HG02938 (cell line): ENCODE results near the gene SMAD3.

Experiments used
- ATAC-seq: cut with Tn5 transposase; IDR thresholded peaks from one replicate; pipeline ENCODE4 v1.9.1; 2021; ENCODE audit warnings: mild to moderate bottlenecking, moderate library complexity; ENCODE audit not compliant: unreplicated experiment

SMAD3 gene

DNA sequence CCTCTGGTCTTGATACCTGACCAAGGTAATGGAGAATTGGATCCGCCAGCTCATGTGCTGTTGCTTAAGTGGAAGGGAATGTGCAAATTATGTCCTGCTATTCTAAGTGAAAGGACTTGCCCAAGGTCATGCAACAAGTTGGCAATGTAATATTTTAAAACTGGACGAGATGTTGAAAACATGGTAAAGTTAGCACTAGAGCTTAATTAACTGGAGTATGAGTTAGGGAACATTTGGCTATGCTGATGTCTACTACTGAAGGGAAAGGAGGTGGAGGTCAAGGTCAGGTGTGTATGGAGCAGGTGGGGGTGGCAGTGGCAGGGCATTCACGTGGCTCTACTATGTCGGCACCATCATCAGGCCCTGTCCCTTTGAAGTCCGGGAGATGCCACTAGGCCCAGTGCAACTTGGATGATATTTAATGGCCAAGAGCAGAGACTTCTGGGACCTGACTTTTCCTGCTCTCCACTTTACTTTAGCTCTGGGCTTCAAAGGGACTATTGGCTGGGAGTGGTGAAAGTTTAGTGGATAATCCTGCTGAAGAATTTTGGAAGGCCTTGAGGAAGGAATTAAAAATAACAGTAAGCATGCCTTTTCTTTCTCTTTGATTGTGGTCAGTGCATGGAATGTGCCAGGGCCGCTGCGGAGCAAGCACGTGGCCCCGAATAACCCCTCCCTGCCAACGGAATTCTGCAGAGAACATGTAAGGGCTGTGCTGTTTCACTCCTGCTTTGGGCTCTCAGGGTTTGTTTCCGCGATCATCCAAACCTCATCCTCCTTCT, 14.9 kb downstream of the SMAD3 start:
- ATAC-seq: no peak

GRCh38 chr15:67080900-67081431, 15.6 kb downstream of the SMAD3 start:
- peak; percentile 38 for ATAC-seq

DNA sequence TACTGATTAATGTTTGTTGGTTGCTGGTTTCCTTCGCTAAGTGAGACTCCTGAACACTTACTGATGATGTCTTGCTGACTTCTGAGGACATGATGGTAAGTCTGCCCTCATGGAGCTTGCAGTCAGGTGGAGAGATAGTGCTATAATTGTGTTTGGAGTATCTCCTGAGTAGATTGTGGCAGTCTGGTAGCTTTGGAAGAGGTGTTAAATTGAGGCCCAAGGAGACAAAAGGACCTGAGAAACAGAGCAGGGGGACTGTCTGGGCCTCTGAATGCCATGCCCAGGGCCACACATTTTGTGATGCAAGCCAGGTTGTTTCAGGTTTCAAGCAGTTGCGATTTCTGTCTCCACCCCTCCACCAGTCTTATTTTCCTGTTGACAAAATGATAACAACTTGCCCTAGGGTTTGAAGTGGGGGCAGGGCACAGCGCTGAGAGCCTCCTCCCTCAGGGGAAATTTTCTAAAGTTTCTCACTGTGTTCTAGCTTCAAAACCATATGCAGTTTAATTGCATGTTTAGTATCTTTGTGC, 16.7 kb downstream of the SMAD3 start:
- ATAC-seq: no peak

GRCh38 chr15:67083135-67083762, 17.8 kb downstream of the SMAD3 start:
- no peak for ATAC-seq

GRCh38 chr15:67084561-67084960, 19.2 kb downstream of the SMAD3 start:
- ATAC-seq: no peak

GRCh38 chr15:67085237-67085817, 19.9 kb downstream of the SMAD3 start:
- no peak for ATAC-seq

DNA sequence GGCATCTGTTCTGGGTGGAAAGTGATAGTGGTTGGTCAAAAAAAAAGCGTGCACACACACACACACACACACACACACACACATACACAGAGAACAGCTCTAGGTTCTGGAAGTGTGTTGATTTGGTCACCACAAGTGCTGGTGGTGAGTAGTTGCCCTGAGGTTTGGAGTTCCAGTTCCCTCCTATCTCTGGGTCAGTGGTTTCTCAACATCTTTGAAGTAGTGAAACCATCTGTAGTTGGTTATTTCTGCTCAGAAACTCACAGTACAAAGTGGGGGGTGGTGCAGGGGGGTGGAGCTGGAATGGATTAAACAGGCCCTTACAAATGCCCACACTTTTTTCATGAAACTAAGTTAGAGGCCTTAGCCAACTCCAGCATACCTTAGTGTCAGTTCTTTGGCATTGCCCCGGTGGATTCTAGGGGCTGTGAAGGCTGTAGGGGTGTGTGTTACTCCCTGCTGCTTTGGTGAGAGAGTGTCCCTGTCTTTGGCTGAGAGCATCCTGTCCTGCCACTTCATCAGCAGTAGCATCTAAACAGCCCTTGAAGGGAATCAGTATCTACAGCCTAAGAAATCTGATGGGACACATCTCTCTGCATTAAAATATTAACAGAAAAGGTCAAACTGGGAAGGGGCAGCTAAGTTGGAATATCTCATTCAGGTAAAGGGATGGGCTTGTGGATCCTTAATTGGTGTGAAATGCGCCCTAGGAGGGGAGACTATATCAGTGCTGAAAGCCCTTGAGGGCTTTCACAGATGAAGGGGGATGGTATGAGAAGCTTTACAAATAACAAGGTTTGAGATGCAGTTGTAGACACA, 20.6 kb downstream of the SMAD3 start:
- peak; percentile 41 for ATAC-seq

DNA sequence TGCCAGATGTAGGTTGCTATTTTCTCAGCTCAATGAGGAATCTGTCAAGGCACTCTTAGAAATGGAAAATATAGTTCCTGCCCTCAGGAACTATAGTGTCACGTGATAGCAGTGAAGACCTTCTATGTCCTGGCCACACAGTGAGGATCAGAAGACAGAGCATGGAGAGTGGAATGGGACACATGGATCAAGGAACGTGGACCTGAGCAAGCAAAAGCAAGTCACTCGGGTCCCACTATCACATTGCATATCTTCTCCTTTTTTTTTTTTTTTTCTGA, 21.2 kb downstream of the SMAD3 start:
- no peak for ATAC-seq

DNA sequence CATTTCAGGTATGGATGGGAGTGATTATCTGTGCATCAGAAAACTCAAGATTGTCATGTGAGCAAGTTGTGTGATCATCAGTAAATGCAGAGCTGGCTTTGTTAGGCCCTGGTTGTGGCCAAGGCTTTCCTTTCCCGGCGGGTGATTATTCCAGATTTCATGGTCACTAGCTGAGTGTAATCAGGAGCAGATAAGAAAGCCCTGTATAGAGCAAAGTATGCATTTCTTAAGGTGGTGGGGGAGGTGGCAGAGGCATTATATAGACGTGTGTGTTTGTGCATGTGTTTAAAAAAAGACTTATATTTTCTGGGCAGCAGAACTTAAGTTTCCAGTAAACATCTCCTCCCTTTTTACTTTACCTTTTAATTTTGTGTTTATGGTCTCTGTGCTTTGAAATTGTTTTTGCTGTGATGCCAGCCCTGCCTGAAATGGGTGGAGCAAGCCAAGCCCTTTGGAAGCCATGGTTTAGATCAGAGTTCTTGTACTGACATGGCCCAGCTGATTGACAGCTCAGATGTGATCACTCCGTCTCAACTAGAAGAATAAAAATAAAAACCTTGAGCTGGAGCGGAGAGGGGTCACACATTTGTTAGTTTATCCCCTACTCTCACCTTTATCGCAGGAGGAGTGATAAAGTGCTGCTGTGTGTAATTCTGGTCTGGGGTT, 22.2 kb downstream of the SMAD3 start:
- no peak for ATAC-seq

- ATAC-seq: no peak
Measured at GRCh38 chr15:67089217-67090193, 24.1 kb downstream of the SMAD3 start.

- no peak for ATAC-seq
Measured at GRCh38 chr15:67090297-67091070, 25.1 kb downstream of the SMAD3 start.

DNA sequence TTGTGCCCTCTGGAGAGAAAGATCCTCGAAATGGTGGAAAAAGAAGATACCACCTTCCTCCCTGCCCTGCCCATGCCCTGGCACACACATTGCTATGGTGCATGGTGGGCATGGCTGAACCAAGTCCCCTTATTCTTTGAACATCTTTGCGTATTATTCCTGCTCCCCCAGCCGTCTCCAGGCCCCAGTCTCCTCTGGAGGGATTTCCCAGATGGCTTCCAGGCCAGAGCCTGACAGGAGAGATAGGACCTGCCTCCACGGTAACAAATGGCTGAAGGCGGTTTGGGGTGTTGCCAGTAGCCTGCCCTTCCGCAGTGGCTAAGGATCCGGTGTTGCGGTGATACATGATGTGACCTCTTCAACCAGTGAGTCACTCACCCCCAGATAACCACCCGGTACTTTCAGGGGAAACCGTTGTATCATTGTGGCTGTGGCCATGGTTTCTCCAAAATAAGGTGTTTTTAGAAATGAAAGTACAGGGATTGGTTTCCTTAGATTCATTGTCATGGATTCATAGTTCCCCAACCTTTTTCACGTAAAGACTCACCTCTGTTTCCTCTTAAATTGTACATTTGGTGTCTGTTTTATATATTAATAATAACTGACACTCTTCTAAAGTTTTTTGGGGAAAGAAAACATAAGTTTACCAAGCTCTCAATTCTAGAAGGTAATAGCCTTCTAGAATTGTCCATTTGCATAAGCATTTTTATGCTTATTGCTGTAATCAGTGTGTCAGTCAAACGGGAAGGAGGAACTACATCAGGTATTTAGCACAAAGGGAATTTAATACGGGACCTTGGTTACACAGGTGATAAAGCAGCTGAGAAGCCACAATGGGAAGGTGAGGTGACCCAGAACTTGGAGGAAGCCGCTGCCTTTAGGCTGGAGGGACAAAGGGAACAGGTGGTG, 25.9 kb downstream of the SMAD3 start:
- peak; percentile 74 for ATAC-seq

DNA sequence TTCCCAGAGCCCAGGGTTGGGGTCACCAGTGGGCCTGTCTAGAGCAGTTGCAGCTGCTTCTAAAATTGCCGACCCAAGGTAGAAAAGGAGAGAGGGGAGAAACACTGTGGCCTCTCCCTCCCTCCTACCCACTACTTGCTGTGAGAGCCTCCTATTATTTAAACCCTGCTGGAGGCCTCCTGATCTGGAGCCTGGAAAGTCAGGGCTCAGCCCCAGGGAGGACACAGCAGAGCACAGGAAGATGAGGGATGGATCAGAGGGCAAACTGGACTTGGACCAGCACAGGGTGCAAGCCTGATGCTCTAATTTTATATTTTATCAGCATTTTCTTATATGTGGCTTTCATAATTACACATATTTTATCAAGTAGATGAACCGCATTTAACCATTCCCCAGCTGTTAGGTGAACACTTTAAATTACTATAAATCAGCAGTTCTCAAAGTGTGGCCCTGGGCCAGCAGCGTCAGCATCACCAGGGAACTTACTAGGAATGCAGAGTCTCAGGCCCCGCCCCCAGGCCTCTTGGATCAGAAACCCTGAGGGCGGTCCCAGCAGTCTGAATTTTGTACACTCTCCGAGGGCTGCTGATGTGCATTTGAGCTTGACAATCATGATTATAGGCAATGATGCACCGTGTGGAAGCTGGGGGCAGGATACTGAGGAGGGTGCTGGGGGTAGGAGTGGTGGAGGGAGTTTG, 26.7 kb downstream of the SMAD3 start:
- no peak for ATAC-seq

GRCh38 chr15:67092752-67093503, 27.5 kb downstream of the SMAD3 start:
- no peak for ATAC-seq

DNA sequence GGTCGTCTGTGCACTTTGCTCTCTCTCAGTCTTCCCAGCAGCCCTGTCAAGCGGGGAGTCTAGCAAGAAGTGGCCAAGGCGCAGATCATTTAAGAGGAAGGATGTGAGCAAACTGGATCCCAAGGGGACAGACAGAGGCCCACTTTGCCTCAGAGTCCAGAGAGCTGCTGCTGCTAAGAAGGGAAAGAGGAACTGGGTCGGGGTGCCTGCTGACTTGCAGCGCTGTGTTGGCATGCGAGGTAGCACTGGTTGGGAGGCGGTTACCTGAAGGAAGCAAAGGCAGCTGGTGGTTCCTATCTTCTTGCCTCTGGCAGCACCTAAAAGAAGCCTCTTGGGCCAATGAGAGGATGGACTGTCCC, 28.1 kb downstream of the SMAD3 start:
- no peak for ATAC-seq
